GM23338 (cell line): ENCODE measurements around the gene CACNA2D1. TPM values are rescaled to one million over a fixed set of nuclear protein-coding genes. Genes with fewer than 3 reads are reported as not detected.

ENCODE experiments used
- ATAC-seq: fragments of 200-7000 bp; cut with Tn5 transposase; 3 replicates; pipeline ENCODE4 v1.9.1; 2020
- DNase-seq: peaks from one replicate; pipeline ENCODE4 v3.0.0-alpha.2; 2015; ENCODE audit warnings: low spot score
- H2AFZ ChIP-seq: fragments of 200-600 bp; sonication (generic); 2 replicates; pipeline ENCODE4 v1.8.0; 2016; ENCODE audit warnings: antibody characterized with exemption, mild to moderate bottlenecking, moderate library complexity
- H3F3A ChIP-seq: fragments of 200-600 bp; sonication (generic); replicated peaks from 2 replicates; pipeline ENCODE4 v1.8.0; 2017; ENCODE audit warnings: antibody characterized with exemption, mixed run types, low read depth
- H3K27ac ChIP-seq: fragments of 200-600 bp; sonication (generic); 2 replicates; pipeline ENCODE4 v1.6.1; 2016; ENCODE audit warnings: low read depth
- H3K27me3 ChIP-seq: fragments of 200-600 bp; sonication (generic); 2 replicates; pipeline ENCODE4 v1.8.0; 2016; ENCODE audit warnings: mild to moderate bottlenecking, mixed run types, moderate library complexity; ENCODE audit not compliant: insufficient read depth
- H3K36me3 ChIP-seq: fragments of 200-600 bp; sonication (generic); 2 replicates; pipeline ENCODE4 v1.8.0; 2016; ENCODE audit warnings: mild to moderate bottlenecking; ENCODE audit not compliant: insufficient read depth
- H3K4me1 ChIP-seq: fragments of 200-600 bp; sonication (generic); 2 replicates; pipeline ENCODE4 v1.8.0; 2016; ENCODE audit warnings: mild to moderate bottlenecking, moderate library complexity; ENCODE audit not compliant: insufficient read depth
- H3K4me2 ChIP-seq: fragments of 200-600 bp; sonication (generic); 2 replicates; pipeline ENCODE4 v1.7.1; 2017; ENCODE audit warnings: mixed run types
- H3K4me3 ChIP-seq: fragments of 200-600 bp; sonication (generic); 2 replicates; pipeline ENCODE4 v1.6.1; 2016; ENCODE audit warnings: mixed run types
- H3K79me2 ChIP-seq: fragments of 200-600 bp; sonication (generic); replicated peaks from 2 replicates; pipeline ENCODE4 v1.8.0; 2017; ENCODE audit warnings: mild to moderate bottlenecking; ENCODE audit not compliant: insufficient read depth
- H3K9me2 ChIP-seq: fragments of 200-600 bp; sonication (generic); 2 replicates; pipeline ENCODE4 v1.8.0; 2017; ENCODE audit not compliant: insufficient read depth
- H4K20me1 ChIP-seq: fragments of 200-600 bp; sonication (generic); replicated peaks from 2 replicates; pipeline ENCODE4 v1.8.0; 2017; ENCODE audit warnings: mild to moderate bottlenecking; ENCODE audit not compliant: insufficient read depth
- H3K27ac Mint-ChIP-seq: 2 replicates; pipeline ENCODE4 v1.8.0; 2020; ENCODE audit warnings: inconsistent platforms, mild to moderate bottlenecking, moderate library complexity, mixed read lengths
- H3K27me3 Mint-ChIP-seq: 3 replicates; pipeline ENCODE4 v1.8.0; 2022; ENCODE audit warnings: low read depth, mild to moderate bottlenecking, moderate library complexity, mixed read lengths, inconsistent platforms; ENCODE audit not compliant: insufficient read depth, poor library complexity
- H3K36me3 Mint-ChIP-seq: 3 replicates; pipeline ENCODE4 v1.8.0; 2021; ENCODE audit warnings: low read depth, mild to moderate bottlenecking, inconsistent platforms, moderate library complexity, mixed read lengths
- H3K4me1 Mint-ChIP-seq: 3 replicates; pipeline ENCODE4 v1.8.0; 2020; ENCODE audit warnings: mild to moderate bottlenecking, inconsistent platforms, mixed read lengths
- H3K4me3 Mint-ChIP-seq: 3 replicates; pipeline ENCODE4 v1.8.0; 2021; ENCODE audit warnings: moderate library complexity, mild to moderate bottlenecking, inconsistent platforms, mixed read lengths
- H3K9me3 Mint-ChIP-seq: 3 replicates; pipeline ENCODE4 v1.8.0; 2020; ENCODE audit warnings: moderate library complexity, mild to moderate bottlenecking, inconsistent platforms, mixed read lengths
- CREB1 ChIP-seq: fragments of 250-450 bp; sonication (Bioruptor Pico); IDR thresholded peaks from 2 replicates; pipeline ENCODE4 v1.5.0; 2020; ENCODE audit warnings: low read depth, mild to moderate bottlenecking, moderate library complexity
- CTCF ChIP-seq, 2 experiments: fragments of 200-600 bp in 1 of 2; sonication (generic) in 1 of 2; conservative IDR thresholded peaks; 2 replicates each; pipeline versions ENCODE4 v1.5.1 to v1.6.1; 2016 to 2017; ENCODE audit warnings: antibody characterized with exemption in 2 of 2, low read depth in 2 of 2, mild to moderate bottlenecking in 2 of 2, moderate library complexity in 1 of 2
- ETS1 ChIP-seq: IDR thresholded peaks from 2 replicates; pipeline ENCODE4 v1.6.1; 2016; ENCODE audit warnings: antibody characterized with exemption
- NANOG ChIP-seq: IDR thresholded peaks from 2 replicates; pipeline ENCODE4 v1.6.1; 2016; ENCODE audit warnings: antibody characterized with exemption, borderline replicate concordance
- POLR2AphosphoS5 ChIP-seq: IDR thresholded peaks from 2 replicates; pipeline ENCODE4 v1.6.1; 2016; ENCODE audit warnings: antibody characterized with exemption, low read depth
- REST ChIP-seq: IDR thresholded peaks from one replicate; pipeline ENCODE4 v1.6.1; 2018; ENCODE audit warnings: antibody characterized with exemption; ENCODE audit not compliant: unreplicated experiment
- STAT1 ChIP-seq: IDR thresholded peaks from one replicate; pipeline ENCODE4 v1.6.1; 2016; ENCODE audit warnings: antibody characterized with exemption; ENCODE audit not compliant: unreplicated experiment
- ZNF114 ChIP-seq: fragments of 250-450 bp; sonication (Bioruptor Pico); IDR thresholded peaks from 2 replicates; pipeline ENCODE4 v1.5.0; 2020; ENCODE audit warnings: mild to moderate bottlenecking, moderate library complexity
- ZNF331 ChIP-seq: fragments of 250-450 bp; sonication (Bioruptor Pico); IDR thresholded peaks from 2 replicates; pipeline ENCODE4 v1.5.0; 2020; ENCODE audit warnings: low read depth, mild to moderate bottlenecking, moderate library complexity
- ZNF462 ChIP-seq: fragments of 250-450 bp; sonication (Bioruptor Pico); IDR thresholded peaks from 2 replicates; pipeline ENCODE4 v1.5.0; 2020; ENCODE audit warnings: mild to moderate bottlenecking, moderate library complexity
- polyA plus RNA-seq: library from polyadenylated mRNA; unstranded; fragments of >200 nt; fragmentation: Nextera tagmentation; extraction: Ambion mirVana; gene quantifications from 2 replicates; pipeline ENCODE4 v1.2.1, GENCODE V29; 2016
- total RNA-seq: library from RNA; depleted of rRNA; stranded (reverse); fragments of >200 nt; shearing (Covaris generic); gene quantifications from 2 replicates; pipeline ENCODE4 v1.2.3, GENCODE V29; 2014

Gene CACNA2D1
- total and polyA plus RNA-seq, 2 experiments from 2014 or later, result 7.0 to 20.4 TPM

GRCh38 chr7:82010416-82010815, 433.2 kb downstream of the CACNA2D1 start:
- no peak for ATAC-seq
- no peaks in the 10 kb centered on the region for H3K4me1 ChIP-seq
- Mint-ChIP-seq H3K4me3 (no peak overlapping the region), H3K9me3 (no peaks in the 10 kb centered on the region), H3K27ac (no peak overlapping the region), H3K36me3 (no peaks in the 10 kb centered on the region), H3K4me1 (peaks cover 3% of the 10 kb centered on the region; the same call in 2 of the 3 replicates), H3K27me3 (no peaks in the 10 kb centered on the region)
- H3K36me3 ChIP-seq, result no peaks in the 10 kb centered on the region
- no peak for TF ChIP-seq STAT1
- no peak for TF ChIP-seq ZNF331 (CRISPR knock-in tag)
- TF ChIP-seq NANOG, result no peak
- no peak for TF ChIP-seq ZNF114 (CRISPR knock-in tag)
- no peak for TF ChIP-seq REST
- no peak for TF ChIP-seq ZNF462 (CRISPR knock-in tag)
- no peak for TF ChIP-seq CTCF (conservative IDR thresholded peaks at IDR 0.05; ENCODE audit: low read depth in 2 of 2)
- no peak for TF ChIP-seq CREB1 (CRISPR knock-in tag)
- no peak for TF ChIP-seq POLR2AphosphoS5
- no peak for TF ChIP-seq ETS1
- H2AFZ ChIP-seq, result no peak overlapping the region
- no peaks in the 10 kb centered on the region for H3K27me3 ChIP-seq
- no peak overlapping the region for H3K27ac ChIP-seq
- no peaks in the 10 kb centered on the region for H4K20me1 ChIP-seq
- H3F3A ChIP-seq, result no peaks in the 10 kb centered on the region
- no peak overlapping the region for H3K4me2 ChIP-seq
- DNase-seq, result no peak
- H3K4me3 ChIP-seq, result no peak overlapping the region
- no peaks in the 10 kb centered on the region for H3K9me2 ChIP-seq
- no peaks in the 10 kb centered on the region for H3K79me2 ChIP-seq
